ENCODE measurements around the gene FXN.

Gene FXN

GRCh38 chr9:69009708-69010107 is 25.8 kb upstream of the FXN start:
- Histone ChIP-seq H4K91ac (ENCODE audit: low read length) (no peak overlapping the region), H3K4me3 (ENCODE audit: insufficient read depth in 1 of 2, low read depth in 1 of 2, low read length in 2 of 2) (no peak overlapping the region), H3K23ac (ENCODE audit: low read length in 2 of 2) (no peak overlapping the region), H3K27me3 (ENCODE audit: control insufficient read depth in 1 of 2, insufficient read depth in 1 of 2, low read length in 2 of 2) (peaks cover 9 to 13% of the 10 kb centered on the region in 2 experiments), H2BK120ac (ENCODE audit: low read depth, low read length) (no peak overlapping the region), H2AFZ (ENCODE audit: low read depth, low read length) (no peak overlapping the region), H3K9ac (ENCODE audit: low read length) (no peak overlapping the region), H3K18ac (ENCODE audit: low read depth in 1 of 2, low read length in 2 of 2) (no peak overlapping the region), H4K8ac (ENCODE audit: low read length) (no peak overlapping the region), H3K4ac (ENCODE audit: low read depth in 1 of 2, low read length in 2 of 2) (no peak overlapping the region), H3K14ac (ENCODE audit: low read length in 2 of 2) (no peak overlapping the region), H3K27ac (ENCODE audit: low read length, poor library complexity, severe bottlenecking) (no peak overlapping the region), H3K4me2 (ENCODE audit: low read length, poor library complexity, severe bottlenecking) (no peak overlapping the region), H2BK15ac (ENCODE audit: low read depth, poor library complexity, severe bottlenecking) (no peak overlapping the region), H3K36me3 (ENCODE audit: control insufficient read depth in 1 of 2, insufficient read depth in 2 of 2, low read depth in 1 of 2, low read length in 2 of 2) (no peaks in the 10 kb centered on the region), H2BK12ac (ENCODE audit: low read length in 2 of 2) (no peak overlapping the region), H3K79me1 (replicated peaks; ENCODE audit: low read length, poor library complexity, severe bottlenecking) (no peaks in the 10 kb centered on the region), H2BK5ac (ENCODE audit: low read depth, low read length, poor library complexity, severe bottlenecking) (no peak overlapping the region), H3K9me3 (ENCODE audit: control insufficient read depth, low read length) (no peaks in the 10 kb centered on the region), H3K4me1 (ENCODE audit: control insufficient read depth, insufficient read depth, low read depth, low read length) (no peaks in the 10 kb centered on the region), H2AK5ac (ENCODE audit: low read length, severe bottlenecking) (no peak overlapping the region)
- WGBS: 40% methylated on average over 1 of the region's 1 CpG
- DNase-seq: no peak

GRCh38 chr9:69012696-69013381 is 22.7 kb upstream of the FXN start:
- H2AK5ac ChIP-seq (ENCODE audit: low read length, severe bottlenecking): no peak overlapping the region
- no peak overlapping the region for H2BK5ac ChIP-seq (ENCODE audit: low read depth, low read length, poor library complexity, severe bottlenecking)
- no peak overlapping the region for H3K4me3 ChIP-seq (ENCODE audit: insufficient read depth in 1 of 2, low read depth in 1 of 2, low read length in 2 of 2)
- WGBS: 87% methylated on average over 18 of the region's 18 CpGs
- no peak overlapping the region for H4K91ac ChIP-seq (ENCODE audit: low read length)
- no peak overlapping the region for H2AFZ ChIP-seq (ENCODE audit: low read depth, low read length)
- H3K9me3 ChIP-seq (ENCODE audit: control insufficient read depth, low read length): no peaks in the 10 kb centered on the region
- H2BK12ac ChIP-seq (ENCODE audit: low read length in 2 of 2): no peak overlapping the region
- H3K9ac ChIP-seq (ENCODE audit: low read length): no peak overlapping the region
- no peak overlapping the region for H3K4me2 ChIP-seq (ENCODE audit: low read length, poor library complexity, severe bottlenecking)
- no peaks in the 10 kb centered on the region for H3K79me1 ChIP-seq (replicated peaks; ENCODE audit: low read length, poor library complexity, severe bottlenecking)
- H3K27ac ChIP-seq (ENCODE audit: low read length, poor library complexity, severe bottlenecking): no peak overlapping the region
- no peak overlapping the region for H2BK15ac ChIP-seq (ENCODE audit: low read depth, poor library complexity, severe bottlenecking)
- no peak overlapping the region for H4K8ac ChIP-seq (ENCODE audit: low read length)
- no peak overlapping the region for H3K18ac ChIP-seq (ENCODE audit: low read depth in 1 of 2, low read length in 2 of 2)
- H3K4me1 ChIP-seq (ENCODE audit: control insufficient read depth, insufficient read depth, low read depth, low read length): no peaks in the 10 kb centered on the region
- no peak overlapping the region for H2BK120ac ChIP-seq (ENCODE audit: low read depth, low read length)
- no peak for DNase-seq
- H3K36me3 ChIP-seq (ENCODE audit: control insufficient read depth in 1 of 2, insufficient read depth in 2 of 2, low read depth in 1 of 2, low read length in 2 of 2): no peaks in the 10 kb centered on the region
- peaks cover 10 to 18% of the 10 kb centered on the region in 2 experiments for H3K27me3 ChIP-seq (ENCODE audit: control insufficient read depth in 1 of 2, insufficient read depth in 1 of 2, low read length in 2 of 2)
- no peak overlapping the region for H3K4ac ChIP-seq (ENCODE audit: low read depth in 1 of 2, low read length in 2 of 2)
- H3K23ac ChIP-seq (ENCODE audit: low read length in 2 of 2): no peak overlapping the region
- no peak overlapping the region for H3K14ac ChIP-seq (ENCODE audit: low read length in 2 of 2)

- Histone ChIP-seq H2BK120ac (ENCODE audit: low read depth, low read length) (no peak overlapping the region), H4K91ac (ENCODE audit: low read length) (no peak overlapping the region), H2AK5ac (ENCODE audit: low read length, severe bottlenecking) (no peak overlapping the region), H3K9me3 (ENCODE audit: control insufficient read depth, low read length) (no peaks in the 10 kb centered on the region), H3K4me1 (ENCODE audit: control insufficient read depth, insufficient read depth, low read depth, low read length) (no peaks in the 10 kb centered on the region), H2BK5ac (ENCODE audit: low read depth, low read length, poor library complexity, severe bottlenecking) (no peak overlapping the region), H3K23ac (ENCODE audit: low read length in 2 of 2) (no peak overlapping the region), H2AFZ (ENCODE audit: low read depth, low read length) (no peak overlapping the region), H2BK15ac (ENCODE audit: low read depth, poor library complexity, severe bottlenecking) (no peak overlapping the region), H3K79me1 (replicated peaks; ENCODE audit: low read length, poor library complexity, severe bottlenecking) (no peaks in the 10 kb centered on the region), H3K4me3 (ENCODE audit: insufficient read depth in 1 of 2, low read depth in 1 of 2, low read length in 2 of 2) (no peak overlapping the region), H4K8ac (ENCODE audit: low read length) (no peak overlapping the region), H3K4me2 (ENCODE audit: low read length, poor library complexity, severe bottlenecking) (no peak overlapping the region), H3K36me3 (ENCODE audit: control insufficient read depth in 1 of 2, insufficient read depth in 2 of 2, low read depth in 1 of 2, low read length in 2 of 2) (no peaks in the 10 kb centered on the region), H3K18ac (ENCODE audit: low read depth in 1 of 2, low read length in 2 of 2) (no peak overlapping the region), H2BK12ac (ENCODE audit: low read length in 2 of 2) (no peak overlapping the region), H3K27ac (ENCODE audit: low read length, poor library complexity, severe bottlenecking) (no peak overlapping the region), H3K27me3 (ENCODE audit: control insufficient read depth in 1 of 2, insufficient read depth in 1 of 2, low read length in 2 of 2) (peaks cover 10 to 20% of the 10 kb centered on the region in 2 experiments), H3K14ac (ENCODE audit: low read length in 2 of 2) (no peak overlapping the region), H3K9ac (ENCODE audit: low read length) (no peak overlapping the region), H3K4ac (ENCODE audit: low read depth in 1 of 2, low read length in 2 of 2) (no peak overlapping the region)
- no peak for DNase-seq
- 96% methylated on average over 26 of the region's 26 CpGs for WGBS
Measured at GRCh38 chr9:69013382-69013727, 22.2 kb upstream of the FXN start.

- Histone ChIP-seq H3K9ac (ENCODE audit: low read length) (no peak within 1 kb of the TSS), H4K8ac (ENCODE audit: low read length) (no peak within 1 kb of the TSS), H2BK15ac (ENCODE audit: low read depth, poor library complexity, severe bottlenecking) (no peak within 1 kb of the TSS), H2BK12ac (ENCODE audit: low read length in 2 of 2) (no peak within 1 kb of the TSS), H2AFZ (ENCODE audit: low read depth, low read length) (no peak within 1 kb of the TSS), H3K23ac (ENCODE audit: low read length in 2 of 2) (no peak within 1 kb of the TSS), H3K27ac (ENCODE audit: low read length, poor library complexity, severe bottlenecking) (no peak within 1 kb of the TSS), H3K4me2 (ENCODE audit: low read length, poor library complexity, severe bottlenecking) (no peak within 1 kb of the TSS), H2BK5ac (ENCODE audit: low read depth, low read length, poor library complexity, severe bottlenecking) (no peak within 1 kb of the TSS), H2AK5ac (ENCODE audit: low read length, severe bottlenecking) (no peak within 1 kb of the TSS), H3K14ac (ENCODE audit: low read length in 2 of 2) (no peak within 1 kb of the TSS), H3K36me3 (ENCODE audit: control insufficient read depth in 1 of 2, insufficient read depth in 2 of 2, low read depth in 1 of 2, low read length in 2 of 2) (no peaks in the 10 kb centered on the region), H3K4me3 (ENCODE audit: insufficient read depth in 1 of 2, low read depth in 1 of 2, low read length in 2 of 2) (no peak within 1 kb of the TSS), H4K91ac (ENCODE audit: low read length) (no peak within 1 kb of the TSS), H3K27me3 (ENCODE audit: control insufficient read depth in 1 of 2, insufficient read depth in 1 of 2, low read length in 2 of 2) (peaks cover 10 to 21% of the 10 kb centered on the region in 2 experiments), H3K79me1 (replicated peaks; ENCODE audit: low read length, poor library complexity, severe bottlenecking) (no peaks in the 10 kb centered on the region), H3K9me3 (ENCODE audit: control insufficient read depth, low read length) (no peaks in the 10 kb centered on the region), H3K4ac (ENCODE audit: low read depth in 1 of 2, low read length in 2 of 2) (no peak within 1 kb of the TSS), H3K4me1 (ENCODE audit: control insufficient read depth, insufficient read depth, low read depth, low read length) (no peaks in the 10 kb centered on the region), H3K18ac (ENCODE audit: low read depth in 1 of 2, low read length in 2 of 2) (no peak within 1 kb of the TSS), H2BK120ac (ENCODE audit: low read depth, low read length) (no peak within 1 kb of the TSS)
- 98% methylated on average over 20 of the region's 29 CpGs for WGBS
- DNase-seq: no peak
Measured at GRCh38 chr9:69014013-69014412, 21.5 kb upstream of the FXN start, which contains the start of gene PRKACG. Gene PRKACG, minus strand, starts transcription at chr9:69014113. Its CDS starts 21 bp downstream, at chr9:69014092.

Measured in mesenchymal stem cell (in vitro differentiated cells and primary cell).